Measurements from ENCODE around the gene DNTT.

DNTT gene

DNA sequence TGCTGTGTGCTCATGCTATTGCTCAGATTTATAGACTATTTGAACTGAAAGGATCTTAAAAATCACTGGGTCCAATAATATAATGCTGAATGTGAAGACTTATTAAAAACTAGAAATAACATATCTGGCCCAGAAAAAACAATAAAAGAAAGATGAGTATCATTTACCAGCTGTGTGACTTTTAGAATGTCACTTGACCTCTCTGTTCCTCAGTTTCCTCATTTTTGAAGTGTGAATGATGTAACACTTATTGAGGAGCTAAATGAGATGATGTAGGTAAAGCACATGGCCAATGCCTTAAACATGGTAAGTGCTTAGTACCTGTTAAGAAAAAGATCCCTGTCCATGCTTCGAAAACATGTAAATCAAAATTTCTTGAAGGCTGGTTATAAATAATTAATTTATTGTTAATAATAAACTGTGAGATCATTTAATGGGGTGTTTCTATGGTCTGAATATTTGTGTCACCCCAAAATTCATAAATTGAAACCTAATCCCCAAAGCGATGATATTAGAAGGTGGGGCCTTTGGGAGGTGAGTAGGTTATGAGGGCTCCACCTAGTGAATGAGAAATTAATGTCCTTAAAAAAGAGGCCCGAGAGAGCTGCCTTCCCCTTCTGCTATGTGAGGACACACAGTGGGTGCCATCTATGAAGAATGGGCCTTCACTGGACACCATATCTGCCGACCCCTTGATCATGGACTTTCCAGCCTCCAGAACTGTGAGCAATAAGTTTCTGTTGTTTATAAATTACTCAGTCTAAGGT lies 13.0 kb downstream of the DNTT start:
- Histone ChIP-seq H3K4me3 (replicated peaks; ENCODE audit: insufficient read depth, low read length) (no peak overlapping the region), H3K27ac (replicated peaks) (no peak overlapping the region), H3K27me3 (ENCODE audit: insufficient read depth, poor library complexity, severe bottlenecking) (no peaks in the 10 kb centered on the region)
- TF ChIP-seq REST (IDR thresholded peaks at IDR 0.05; ENCODE audit: insufficient replicate concordance, low read depth) (no peak), SPI1 (IDR thresholded peaks at IDR 0.05; ENCODE audit: borderline replicate concordance, low read depth) (no peak), POLR2AphosphoS5 (IDR thresholded peaks at IDR 0.05; ENCODE audit: low read depth) (no peak), GABPA (IDR thresholded peaks at IDR 0.05; ENCODE audit: low read depth) (no peak), CTCF (IDR thresholded peaks at IDR 0.05; ENCODE audit: insufficient read depth, low read length) (no peak)
- no peak for DNase-seq (ENCODE audit: low read depth in 1 of 2, low spot score in 1 of 2)

DNA sequence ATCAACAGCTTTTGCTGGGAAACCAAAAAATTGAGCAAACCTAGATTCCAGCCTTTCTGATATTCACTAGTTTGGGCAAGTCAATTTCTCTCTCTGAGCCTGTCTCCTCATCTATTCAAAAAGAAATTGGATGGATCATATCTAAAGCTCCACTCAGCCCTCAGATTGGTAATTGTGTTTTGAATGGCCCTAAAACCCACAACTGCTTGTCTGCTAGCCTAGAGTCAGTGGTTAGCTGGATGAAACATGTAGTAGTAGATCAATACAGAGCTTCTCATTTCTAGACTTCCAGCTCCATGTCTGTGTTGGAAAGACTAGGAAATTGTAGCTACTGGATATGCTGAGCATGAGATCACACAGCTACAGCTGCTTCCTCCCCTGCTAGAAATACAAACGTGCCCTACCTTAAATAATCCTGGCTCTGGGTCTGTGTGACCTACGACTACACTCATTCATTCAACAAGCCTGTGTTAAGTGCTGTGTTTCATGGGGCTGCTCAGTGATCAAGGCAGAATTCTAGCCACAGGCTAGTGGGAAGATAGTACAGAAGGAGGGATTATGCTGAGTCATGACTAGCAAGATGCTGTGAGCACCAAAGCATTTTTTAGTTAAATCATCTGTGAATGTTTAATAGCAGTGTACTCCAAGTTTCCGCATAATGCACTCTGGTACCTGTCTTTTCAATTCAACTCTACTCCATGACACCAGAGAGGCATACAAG lies 15.7 kb downstream of the DNTT start:
- Histone ChIP-seq H3K27ac (replicated peaks) (no peak overlapping the region), H3K27me3 (ENCODE audit: insufficient read depth, poor library complexity, severe bottlenecking) (no peaks in the 10 kb centered on the region), H3K4me3 (replicated peaks; ENCODE audit: insufficient read depth, low read length) (no peak overlapping the region)
- no peak for DNase-seq (ENCODE audit: low read depth in 1 of 2, low spot score in 1 of 2)
- TF ChIP-seq REST (IDR thresholded peaks at IDR 0.05; ENCODE audit: insufficient replicate concordance, low read depth) (no peak), GABPA (IDR thresholded peaks at IDR 0.05; ENCODE audit: low read depth) (no peak), CTCF (IDR thresholded peaks at IDR 0.05; ENCODE audit: insufficient read depth, low read length) (no peak), SPI1 (IDR thresholded peaks at IDR 0.05; ENCODE audit: borderline replicate concordance, low read depth) (no peak), POLR2AphosphoS5 (IDR thresholded peaks at IDR 0.05; ENCODE audit: low read depth) (no peak)

DNA sequence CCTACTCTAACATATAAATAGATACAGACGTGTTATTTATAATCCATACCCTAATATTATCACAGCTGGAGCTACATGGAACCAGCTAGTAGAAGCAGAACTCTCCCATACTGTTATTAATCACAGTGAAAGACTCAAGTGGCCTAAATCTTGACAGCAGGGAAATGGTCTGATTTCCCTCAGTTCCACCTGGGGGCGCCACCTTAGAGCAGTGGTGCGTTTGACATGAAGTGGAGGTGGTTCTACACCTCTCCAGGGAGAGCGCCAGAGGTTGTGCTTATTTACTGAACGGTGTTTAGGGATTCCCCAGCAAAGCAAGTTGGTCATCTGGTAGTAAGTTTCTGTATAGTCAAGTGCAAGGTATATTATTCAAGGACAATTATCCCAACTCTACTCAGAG lies 17.6 kb downstream of the DNTT start:
- TF ChIP-seq GABPA (IDR thresholded peaks at IDR 0.05; ENCODE audit: low read depth) (no peak), CTCF (IDR thresholded peaks at IDR 0.05; ENCODE audit: insufficient read depth, low read length) (no peak), REST (IDR thresholded peaks at IDR 0.05; ENCODE audit: insufficient replicate concordance, low read depth) (no peak), SPI1 (IDR thresholded peaks at IDR 0.05; ENCODE audit: borderline replicate concordance, low read depth) (no peak), POLR2AphosphoS5 (IDR thresholded peaks at IDR 0.05; ENCODE audit: low read depth) (no peak)
- no peak overlapping the region for H3K27ac ChIP-seq (replicated peaks)
- no peaks in the 10 kb centered on the region for H3K27me3 ChIP-seq (ENCODE audit: insufficient read depth, poor library complexity, severe bottlenecking)
- no peak overlapping the region for H3K4me3 ChIP-seq (replicated peaks; ENCODE audit: insufficient read depth, low read length)
- DNase-seq (ENCODE audit: low read depth in 1 of 2, low spot score in 1 of 2): no peak

All from HL-60 (cell line).